ENCODE measurements around the gene SLC26A8.
"Not testable (repeated sequence)": the region's sequence is repeated elsewhere in the genome, so short reads cannot be mapped to it uniquely, and the experiment has no call there.

The SLC26A8 gene

DNA sequence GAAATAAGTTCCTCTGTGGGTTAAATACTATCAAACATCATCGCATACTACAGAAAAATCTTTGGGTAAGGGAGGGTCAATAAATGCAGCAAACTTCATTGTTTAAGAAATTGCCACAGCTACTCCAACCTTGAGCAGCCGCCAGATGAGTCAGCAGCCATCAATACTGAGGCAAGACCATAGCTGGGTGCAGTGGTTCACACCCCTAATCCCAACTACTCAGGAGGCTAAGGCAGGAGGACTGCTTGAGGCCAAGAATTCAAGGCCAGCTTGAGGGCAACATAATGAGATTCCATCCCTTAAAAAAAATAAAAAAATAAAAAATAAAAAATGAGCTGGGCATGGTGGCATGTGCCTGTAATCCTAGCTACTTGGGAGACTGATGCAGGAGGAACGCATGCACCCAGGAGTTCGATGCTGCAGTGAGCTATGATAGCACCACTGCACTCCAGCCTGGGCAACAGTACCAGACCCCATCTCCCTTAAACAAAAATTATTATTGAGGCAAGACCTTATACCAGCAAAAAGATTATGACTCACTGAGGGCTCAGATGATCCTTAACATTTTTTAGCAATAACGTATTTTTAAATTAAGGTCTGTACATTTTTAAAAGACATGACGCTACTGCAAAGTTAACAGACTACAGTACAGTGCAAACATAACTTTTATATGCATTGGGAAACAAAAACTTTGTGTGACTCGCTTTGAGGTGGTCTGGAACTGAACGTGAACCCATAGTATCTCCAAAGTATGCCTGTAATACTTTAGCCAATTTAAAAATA is 112.4 kb downstream of the SLC26A8 start:
- no peak for DNase-seq (ENCODE audit: low read depth)

DNA sequence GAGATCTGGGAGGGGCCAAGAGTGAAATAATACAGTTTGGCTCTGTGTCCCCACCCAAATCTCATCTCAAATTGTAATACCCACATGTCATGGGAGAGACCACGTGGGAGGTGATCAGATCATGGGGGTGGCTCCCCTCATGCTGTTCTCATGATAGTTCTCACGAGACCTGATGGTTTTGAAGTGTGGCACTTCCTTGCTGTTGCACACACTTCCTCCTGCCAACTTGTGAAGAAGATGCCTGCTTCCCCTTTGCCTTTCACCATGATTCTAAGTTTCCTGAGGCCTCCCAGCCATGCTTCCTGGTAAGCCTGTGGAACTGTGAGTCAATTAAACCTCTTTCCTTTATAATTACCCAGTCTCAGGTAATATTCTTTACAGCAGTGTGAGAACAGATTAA is 114.9 kb downstream of the SLC26A8 start:
- DNase-seq (ENCODE audit: low read depth): not testable (repeated sequence)

- not testable (repeated sequence) for DNase-seq (ENCODE audit: low read depth)
Observed at GRCh38 chr6:35908753-35909401, 115.6 kb downstream of the SLC26A8 start.

DNA sequence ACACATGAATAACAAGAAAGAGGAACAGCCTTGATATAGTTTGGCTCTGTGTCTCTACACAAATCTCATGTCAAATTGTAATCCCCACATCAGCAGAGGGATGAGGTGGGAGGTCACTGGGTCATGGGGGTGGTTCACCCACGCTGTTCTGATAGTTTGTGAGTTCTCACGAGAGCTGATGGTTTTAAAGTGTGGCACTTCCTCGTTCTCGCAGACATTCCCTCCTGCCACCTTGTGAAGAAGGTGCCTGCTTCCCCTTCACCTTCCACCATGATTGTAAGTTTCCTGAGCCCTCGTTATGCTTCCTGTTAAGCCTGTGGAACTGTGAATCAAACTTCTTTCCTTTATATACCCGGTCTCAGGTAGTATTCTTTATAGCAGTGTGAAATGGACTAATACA is 116.7 kb downstream of the SLC26A8 start:
- no peak for DNase-seq (ENCODE audit: low read depth)

- DNase-seq (ENCODE audit: low read depth): no peak
Observed at GRCh38 chr6:35906499-35906846, 118.0 kb downstream of the SLC26A8 start.

- no peak for DNase-seq (ENCODE audit: low read depth)
Observed at GRCh38 chr6:35905841-35906498, 118.5 kb downstream of the SLC26A8 start.

GRCh38 chr6:35905141-35905785 is 119.2 kb downstream of the SLC26A8 start:
- DNase-seq (ENCODE audit: low read depth): no peak

DNA sequence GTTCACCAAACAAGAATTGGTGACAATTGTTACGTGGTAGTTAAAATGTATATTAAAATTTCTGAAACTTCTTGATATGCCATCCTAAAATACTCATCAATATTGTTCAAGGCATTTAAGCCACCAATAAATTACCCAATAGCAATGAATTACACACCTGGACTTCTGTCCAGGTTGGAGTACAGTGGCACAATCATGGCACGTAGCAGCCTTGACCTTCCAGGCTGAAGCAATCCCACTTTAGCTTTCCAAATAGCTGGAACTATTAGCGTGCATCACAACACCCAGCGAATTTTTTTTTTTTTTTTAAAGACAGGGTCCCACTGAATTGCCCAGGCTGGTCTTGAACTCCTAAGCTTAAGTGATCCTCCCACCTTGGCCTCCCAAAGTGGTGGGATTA is 120.8 kb downstream of the SLC26A8 start:
- no peak for DNase-seq (ENCODE audit: low read depth)

GRCh38 chr6:35900448-35900847 is 124.0 kb downstream of the SLC26A8 start:
- no peak for DNase-seq (ENCODE audit: low read depth)

GRCh38 chr6:35898003-35898402 is 126.4 kb downstream of the SLC26A8 start:
- no peak for DNase-seq (ENCODE audit: low read depth)

DNA sequence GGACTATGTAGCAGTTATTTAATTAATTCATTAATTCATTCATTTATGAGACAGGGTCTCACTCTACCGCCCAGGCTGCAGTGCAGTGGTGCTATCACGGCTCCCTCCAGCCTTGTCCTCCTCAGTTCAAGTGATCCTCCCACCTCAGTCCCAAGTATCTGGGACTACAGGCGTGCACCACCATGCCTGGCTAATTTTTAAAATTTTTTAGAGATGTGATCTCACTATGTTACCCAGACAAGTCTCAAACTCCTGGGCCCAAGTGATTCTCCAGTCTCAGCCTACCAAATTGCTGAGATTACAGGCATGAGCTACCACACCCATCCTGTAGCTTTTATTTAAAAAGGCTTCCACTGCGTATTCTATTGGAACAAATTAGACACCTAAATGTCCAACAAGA is 127.0 kb downstream of the SLC26A8 start:
- no peak for DNase-seq (ENCODE audit: low read depth)

DNA sequence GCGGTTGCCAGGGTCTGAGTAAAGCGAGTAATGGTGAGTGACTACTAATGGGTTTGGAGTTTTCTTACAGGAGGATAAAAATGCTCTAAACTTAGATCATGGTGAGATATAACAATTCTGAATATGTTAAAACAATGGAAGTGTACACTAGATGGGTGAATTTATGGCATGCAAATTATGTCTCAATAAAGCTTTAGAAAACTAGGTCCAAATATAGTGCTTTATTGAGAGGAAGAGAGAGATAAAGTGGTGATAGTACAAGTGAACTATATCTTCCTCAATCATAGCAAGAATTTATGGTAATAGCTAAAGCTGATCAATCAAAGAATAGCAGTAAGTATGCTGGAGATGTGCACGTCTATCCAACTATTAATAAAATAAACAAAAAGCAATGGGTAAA is 127.4 kb downstream of the SLC26A8 start:
- DNase-seq (ENCODE audit: low read depth): no peak

GRCh38 chr6:35896228-35896627 is 128.2 kb downstream of the SLC26A8 start:
- DNase-seq (ENCODE audit: low read depth): no peak

DNA sequence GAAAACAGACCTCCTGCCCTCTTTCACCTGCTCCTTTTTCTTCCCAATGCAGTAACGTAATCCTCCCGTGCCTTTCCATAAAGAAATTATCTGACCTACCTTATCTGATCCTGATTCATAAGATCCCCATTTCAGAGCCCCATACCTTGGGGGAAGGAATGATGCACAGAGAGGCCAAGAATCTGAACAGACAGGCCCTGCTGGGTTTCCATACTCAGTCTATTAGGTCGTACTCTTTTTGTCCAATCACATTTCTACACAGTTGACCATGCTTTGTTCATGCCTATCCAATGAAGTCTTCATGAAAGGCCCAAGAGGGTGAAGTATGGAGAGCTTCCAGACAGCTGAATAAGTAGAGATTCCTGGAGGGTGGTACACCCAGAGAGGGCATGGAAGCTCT is 128.9 kb downstream of the SLC26A8 start:
- no peak for DNase-seq (ENCODE audit: low read depth)

- DNase-seq (ENCODE audit: low read depth): no peak
Observed at GRCh38 chr6:35894776-35895175, 129.7 kb downstream of the SLC26A8 start.
